ENCODE results near the gene PDLIM5. TPM values are rescaled to one million over a fixed set of nuclear protein-coding genes. Genes with fewer than 3 reads are reported as not detected.

Gene PDLIM5
- total and polyA plus RNA-seq, 2 of the 8 experiments (the other 6 are each of a cell fraction or from before 2014, with no cell fraction given) = 37.3 to 62.1 TPM

- TF ChIP-seq CHD7 (IDR thresholded peaks at IDR 0.05; ENCODE audit: insufficient replicate concordance, low read length) (no peak), SAP30 (IDR thresholded peaks at IDR 0.05; ENCODE audit: insufficient read depth, insufficient replicate concordance, low read length) (no peak), EZH2 (IDR thresholded peaks at IDR 0.05; ENCODE audit: low read depth, low read length, severe bottlenecking) (no peak), SIN3A (conservative IDR thresholded peaks at IDR 0.05 in 1 of 2, IDR thresholded peaks at IDR 0.05 in 1 of 2; ENCODE audit: low read depth in 1 of 2, low read length in 2 of 2) (no peak), RFX5 (IDR thresholded peaks at IDR 0.05; ENCODE audit: borderline replicate concordance, low read depth, low read length) (no peak), ZNF274 (IDR thresholded peaks at IDR 0.05; ENCODE audit: borderline replicate concordance, extremely low read depth, low read length) (no peak), NRF1 (IDR thresholded peaks at IDR 0.05; ENCODE audit: low read depth, low read length) (no peak), E2F6 (IDR thresholded peaks at IDR 0.05) (no peak), SIRT6 (IDR thresholded peaks at IDR 0.05; ENCODE audit: low read length) (no peak)
Observed at GRCh38 chr4:94413085-94413840, 38.5 kb upstream of the PDLIM5 start (continued).

Data from H1 (cell line).